OCI-LY3 (cell line): ENCODE data around the gene CCL8.

ENCODE experiments used
- H2AFZ ChIP-seq: fragments of 200-600, 300-600 bp; shearing (Covaris generic); 2 replicates; pipeline ENCODE4 v1.6.0; 2014; ENCODE audit warnings: antibody characterized with exemption, low read depth, low read length
- H3K27ac ChIP-seq: fragments of 200-600, 300-600 bp; sonication (generic); 2 replicates; pipeline ENCODE4 v1.5.1; 2014; ENCODE audit warnings: mild to moderate bottlenecking, low read length, moderate library complexity, mixed read lengths
- H3K27me3 ChIP-seq: fragments of 200-600, 300-600 bp; sonication (generic); 2 replicates; pipeline ENCODE4 v1.6.1; 2014; ENCODE audit warnings: low read depth, low read length, mixed read lengths
- H3K36me3 ChIP-seq: fragments of 200-600, 300-600 bp; sonication (generic); replicated peaks from 2 replicates; pipeline ENCODE3; 2014; ENCODE audit warnings: low read depth, low read length, mixed read lengths
- H3K4me1 ChIP-seq: fragments of 300-600, 200-600 bp; sonication (generic); 2 replicates; pipeline ENCODE4 v1.6.1; 2014; ENCODE audit warnings: low read length, mixed read lengths
- H3K4me2 ChIP-seq: fragments of 200-600, 300-600 bp; sonication (generic); 2 replicates; pipeline ENCODE4 v1.6.1; 2014; ENCODE audit warnings: low read length, mixed read lengths
- H3K4me3 ChIP-seq: fragments of 300-600, 200-600 bp; sonication (generic); 2 replicates; pipeline ENCODE4 v1.5.1; 2014; ENCODE audit warnings: antibody characterized with exemption, mild to moderate bottlenecking, low read length, moderate library complexity
- H3K79me2 ChIP-seq: fragments of 300-600, 200-600 bp; shearing (Covaris generic); 2 replicates; pipeline ENCODE4 v1.6.1; 2014; ENCODE audit warnings: mild to moderate bottlenecking, low read length, mixed read lengths
- H3K9ac ChIP-seq: fragments of 300-600, 200-600 bp; shearing (Covaris generic); 2 replicates; pipeline ENCODE4 v1.6.0; 2014; ENCODE audit warnings: mild to moderate bottlenecking, low read length, moderate library complexity
- H3K9me3 ChIP-seq: fragments of 200-600, 300-600 bp; shearing (Covaris generic); 2 replicates; pipeline ENCODE4 v1.6.1; 2014; ENCODE audit warnings: low read length, mixed read lengths; ENCODE audit not compliant: insufficient read depth
- H4K20me1 ChIP-seq: fragments of 200-600, 300-600 bp; sonication (generic); 2 replicates; pipeline ENCODE4 v1.6.1; 2016; ENCODE audit warnings: low read length, mixed read lengths; ENCODE audit not compliant: insufficient read depth
- EZH2phosphoT487 ChIP-seq: fragments of 200-600 bp; shearing (Covaris generic); IDR thresholded peaks from 2 replicates; pipeline ENCODE4 v1.6.1; 2018; ENCODE audit warnings: antibody characterized with exemption, mixed run types, low read depth
- TF ChIP-seq, protein P1 (sequence below): fragments of 200-600, 300-600 bp; sonication (generic); IDR thresholded peaks from 2 replicates; pipeline ENCODE4 v1.5.1; 2014; ENCODE audit warnings: antibody characterized with exemption, low read length, low read depth

CCL8 gene

DNA sequence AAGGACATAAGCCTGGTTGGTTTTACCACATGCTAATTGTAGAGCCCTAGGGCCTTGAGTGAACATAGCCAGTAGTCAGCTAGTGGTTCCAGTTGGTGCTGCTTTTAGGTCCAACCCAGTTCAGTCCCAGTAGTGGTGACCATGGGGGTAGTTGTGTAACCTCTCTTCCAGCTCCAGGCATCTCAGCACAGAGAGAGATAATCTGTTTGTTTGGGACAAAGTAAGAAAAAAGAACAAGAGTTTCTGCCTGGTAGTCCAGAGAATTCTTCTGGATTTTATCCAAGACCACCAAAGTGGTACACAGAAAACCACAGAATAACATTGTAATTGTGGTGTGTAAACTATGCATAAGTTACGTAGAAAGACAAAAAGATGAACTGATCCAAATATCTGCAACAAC lies 31.9 kb downstream of the CCL8 start:
- H3K9ac ChIP-seq, result no peak overlapping the region
- peaks cover 52% of the 10 kb centered on the region for H3K27me3 ChIP-seq
- no peaks in the 10 kb centered on the region for H4K20me1 ChIP-seq
- H3K79me2 ChIP-seq, result no peaks in the 10 kb centered on the region
- no peaks in the 10 kb centered on the region for H3K36me3 ChIP-seq
- no peak overlapping the region for H3K4me2 ChIP-seq
- no peaks in the 10 kb centered on the region for H3K4me1 ChIP-seq
- H3K9me3 ChIP-seq, result no peaks in the 10 kb centered on the region
- H3K4me3 ChIP-seq, result no peak overlapping the region
- H3K27ac ChIP-seq, result no peak overlapping the region
- no peak overlapping the region for H2AFZ ChIP-seq
- TF ChIP-seq, protein P1, sequence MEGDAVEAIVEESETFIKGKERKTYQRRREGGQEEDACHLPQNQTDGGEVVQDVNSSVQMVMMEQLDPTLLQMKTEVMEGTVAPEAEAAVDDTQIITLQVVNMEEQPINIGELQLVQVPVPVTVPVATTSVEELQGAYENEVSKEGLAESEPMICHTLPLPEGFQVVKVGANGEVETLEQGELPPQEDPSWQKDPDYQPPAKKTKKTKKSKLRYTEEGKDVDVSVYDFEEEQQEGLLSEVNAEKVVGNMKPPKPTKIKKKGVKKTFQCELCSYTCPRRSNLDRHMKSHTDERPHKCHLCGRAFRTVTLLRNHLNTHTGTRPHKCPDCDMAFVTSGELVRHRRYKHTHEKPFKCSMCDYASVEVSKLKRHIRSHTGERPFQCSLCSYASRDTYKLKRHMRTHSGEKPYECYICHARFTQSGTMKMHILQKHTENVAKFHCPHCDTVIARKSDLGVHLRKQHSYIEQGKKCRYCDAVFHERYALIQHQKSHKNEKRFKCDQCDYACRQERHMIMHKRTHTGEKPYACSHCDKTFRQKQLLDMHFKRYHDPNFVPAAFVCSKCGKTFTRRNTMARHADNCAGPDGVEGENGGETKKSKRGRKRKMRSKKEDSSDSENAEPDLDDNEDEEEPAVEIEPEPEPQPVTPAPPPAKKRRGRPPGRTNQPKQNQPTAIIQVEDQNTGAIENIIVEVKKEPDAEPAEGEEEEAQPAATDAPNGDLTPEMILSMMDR, result no peak

GRCh38 chr17:34352191-34352590 lies 33.0 kb downstream of the CCL8 start:
- no peaks in the 10 kb centered on the region for H3K36me3 ChIP-seq
- no peak overlapping the region for H3K9ac ChIP-seq
- H3K4me1 ChIP-seq, result no peaks in the 10 kb centered on the region
- H3K9me3 ChIP-seq, result no peaks in the 10 kb centered on the region
- H3K27ac ChIP-seq, result no peak overlapping the region
- no peak overlapping the region for H3K4me2 ChIP-seq
- H2AFZ ChIP-seq, result no peak overlapping the region
- peaks cover 46% of the 10 kb centered on the region for H3K27me3 ChIP-seq
- no peaks in the 10 kb centered on the region for H3K79me2 ChIP-seq
- TF ChIP-seq EZH2phosphoT487, result no peak
- TF ChIP-seq, protein P1, result no peak
- no peaks in the 10 kb centered on the region for H4K20me1 ChIP-seq
- H3K4me3 ChIP-seq, result no peak overlapping the region

GRCh38 chr17:34354637-34355036 lies 35.4 kb downstream of the CCL8 start:
- Histone ChIP-seq H3K9me3 (no peaks in the 10 kb centered on the region), H3K4me3 (no peak overlapping the region), H3K79me2 (no peaks in the 10 kb centered on the region), H2AFZ (no peak overlapping the region), H3K9ac (no peak overlapping the region), H4K20me1 (0 out of 2 replicates have a peak, but pooled peaks cover under 1% of the 10 kb centered on the region), H3K4me1 (no peaks in the 10 kb centered on the region), H3K27me3 (peaks cover 55% of the 10 kb centered on the region), H3K36me3 (no peaks in the 10 kb centered on the region), H3K4me2 (no peak overlapping the region), H3K27ac (no peak overlapping the region)
- no peak for TF ChIP-seq EZH2phosphoT487
- TF ChIP-seq, protein P1, result no peak

DNA sequence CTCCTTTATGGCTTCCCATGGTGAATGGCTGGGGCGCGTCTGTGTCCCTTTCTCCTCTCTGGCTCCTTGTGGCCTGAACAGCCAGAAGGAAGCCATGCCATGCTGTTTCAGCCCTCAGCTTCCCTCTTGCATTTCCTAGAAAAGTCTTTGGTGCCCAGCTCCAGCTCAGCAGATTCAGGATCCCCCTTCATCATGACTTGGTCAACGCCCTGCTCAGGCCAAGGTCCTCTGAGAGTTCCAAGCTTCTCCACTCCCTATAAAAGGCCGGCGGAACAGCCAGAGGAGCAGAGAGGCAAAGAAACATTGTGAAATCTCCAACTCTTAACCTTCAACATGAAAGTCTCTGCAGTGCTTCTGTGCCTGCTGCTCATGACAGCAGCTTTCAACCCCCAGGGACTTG lies 37.0 kb downstream of the CCL8 start, which contains the start of gene CCL13:
Gene CCL13 (plus strand): TSS at position 287 of the 400 bp plus-strand sequence. CDS start 47 bp downstream, at position 334.
- Histone ChIP-seq H4K20me1 (peaks cover 3% of the 10 kb centered on the region; the same call in 1 of the 2 replicates), H3K27ac (no peak within 1 kb of the TSS), H3K9ac (no peak within 1 kb of the TSS), H3K9me3 (no peaks in the 10 kb centered on the region), H3K79me2 (no peaks in the 10 kb centered on the region), H2AFZ (no peak within 1 kb of the TSS), H3K4me2 (no peak within 1 kb of the TSS), H3K4me3 (no peak within 1 kb of the TSS), H3K36me3 (no peaks in the 10 kb centered on the region), H3K27me3 (peaks cover 67% of the 10 kb centered on the region), H3K4me1 (no peaks in the 10 kb centered on the region)
- no peak for TF ChIP-seq EZH2phosphoT487
- TF ChIP-seq, protein P1, result no peak
